SHP77 (cell line): ENCODE measurements around the gene SNAP25.

Experiments used
- DNase-seq, 2 experiments: peaks; one replicate each; lab custom pipeline; 2025; lab: John Stamatoyannopoulos, UW

SNAP25 gene

DNA sequence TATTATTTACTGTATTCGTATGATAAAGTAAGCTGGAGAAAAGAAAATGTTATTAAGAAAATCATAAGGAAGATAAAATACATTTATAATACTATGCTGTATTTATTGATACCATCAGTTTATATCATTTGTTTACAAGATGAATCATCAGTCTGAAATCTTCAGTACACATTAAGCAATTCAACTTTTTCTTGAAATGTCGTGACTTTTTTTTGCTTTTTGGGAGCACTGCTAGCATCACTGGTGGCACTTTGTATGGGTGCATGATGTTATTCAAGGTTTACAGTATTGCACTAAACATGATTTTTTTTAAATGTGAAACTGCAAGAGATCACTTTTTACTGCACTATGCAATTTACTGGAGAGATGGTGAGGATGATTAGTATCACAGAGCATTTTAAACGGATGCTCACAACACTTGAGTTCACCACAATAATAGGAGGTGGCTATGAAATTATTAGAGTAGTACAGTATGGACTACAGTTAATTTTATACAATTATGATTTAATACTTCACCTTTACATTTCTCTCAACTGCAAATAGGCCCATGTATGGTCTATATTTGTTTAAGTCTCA lies 85.9 kb downstream of the SNAP25 start:
- no peak for DNase-seq

DNA sequence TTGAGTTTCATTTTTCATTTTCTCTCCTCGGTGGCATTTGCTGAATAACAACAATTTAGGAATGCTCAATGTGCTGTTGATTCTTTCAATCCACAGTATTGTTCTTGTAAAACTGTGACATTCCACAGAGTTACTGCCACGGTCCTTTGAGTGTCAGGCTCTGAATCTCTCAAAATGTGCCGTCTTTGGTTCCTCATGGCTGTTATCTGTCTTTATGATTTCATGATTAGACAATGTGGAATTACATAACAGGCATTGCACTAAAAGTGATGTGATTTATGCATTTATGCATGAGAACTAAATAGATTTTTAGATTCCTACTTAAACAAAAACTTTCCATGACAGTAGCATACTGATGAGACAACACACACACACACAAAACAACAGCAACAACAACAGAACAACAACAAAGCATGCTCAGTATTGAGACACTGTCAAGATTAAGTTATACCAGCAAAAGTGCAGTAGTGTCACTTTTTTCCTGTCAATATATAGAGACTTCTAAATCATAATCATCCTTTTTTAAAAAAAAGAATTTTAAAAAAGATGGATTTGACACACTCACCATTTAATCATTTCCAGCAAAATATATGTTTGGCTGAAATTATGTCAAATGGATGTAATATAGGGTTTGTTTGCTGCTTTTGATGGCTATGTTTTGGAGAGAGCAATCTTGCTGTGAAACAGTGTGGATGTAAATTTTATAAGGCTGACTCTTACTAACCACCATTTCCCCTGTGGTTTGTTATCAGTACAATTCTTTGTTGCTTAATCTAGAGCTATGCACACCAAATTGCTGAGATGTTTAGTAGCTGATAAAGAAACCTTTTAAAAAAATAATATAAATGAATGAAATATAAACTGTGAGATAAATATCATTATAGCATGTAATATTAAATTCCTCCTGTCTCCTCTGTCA lies 88.1 kb downstream of the SNAP25 start:
- no peak for DNase-seq

- no peak for DNase-seq
These were observed 88.7 kb downstream of the SNAP25 start for GRCh38 chr20:10307359-10307735.

- DNase-seq, result no peak
These were observed 90.0 kb downstream of the SNAP25 start for GRCh38 chr20:10308652-10309051.

- DNase-seq, result no peak
These were observed 90.7 kb downstream of the SNAP25 start for GRCh38 chr20:10309326-10309725.

- no peak for DNase-seq
These were observed 93.5 kb downstream of the SNAP25 start for GRCh38 chr20:10312111-10312510.

DNA sequence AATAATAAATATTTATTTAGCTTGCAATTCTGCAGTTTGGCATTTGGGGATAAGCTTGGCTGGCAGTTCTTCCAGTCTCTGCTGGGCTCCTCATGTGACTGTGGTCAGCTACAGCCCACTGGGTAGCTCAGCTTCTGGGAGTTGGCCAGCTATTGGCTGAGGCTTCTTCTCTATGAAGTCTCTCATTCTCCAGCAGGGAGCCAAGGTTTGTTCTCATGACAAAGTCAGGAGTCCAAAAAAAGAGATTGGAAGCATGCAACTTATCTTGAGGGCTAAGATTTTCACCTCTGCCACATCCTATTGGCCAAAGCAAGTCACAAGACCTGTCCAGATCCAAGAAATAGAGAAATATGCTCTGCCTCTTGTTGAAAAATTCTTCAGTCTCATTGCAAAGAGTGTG lies 94.6 kb downstream of the SNAP25 start:
- no peak for DNase-seq

DNA sequence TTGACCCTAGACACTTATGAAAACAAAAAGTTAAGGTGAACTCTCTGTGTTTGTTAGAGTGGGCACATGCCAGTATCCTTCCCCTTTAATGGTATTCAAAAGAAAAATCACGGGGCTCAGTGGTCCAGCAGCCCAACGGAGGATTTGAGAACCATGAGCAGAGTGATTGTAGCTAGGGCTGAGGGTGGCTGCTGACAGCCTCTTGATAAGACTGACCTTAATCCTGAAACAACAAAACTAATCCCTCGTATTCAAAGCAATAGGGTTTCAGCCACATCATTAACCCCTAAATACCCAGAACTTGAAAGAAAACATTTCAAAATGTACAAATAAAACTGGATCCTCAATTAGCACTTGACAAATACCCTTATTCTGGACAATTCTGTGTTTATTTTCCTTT lies 95.1 kb downstream of the SNAP25 start:
- no peak for DNase-seq

GRCh38 chr20:10314198-10314597 lies 95.6 kb downstream of the SNAP25 start:
- DNase-seq, result no peak

DNA sequence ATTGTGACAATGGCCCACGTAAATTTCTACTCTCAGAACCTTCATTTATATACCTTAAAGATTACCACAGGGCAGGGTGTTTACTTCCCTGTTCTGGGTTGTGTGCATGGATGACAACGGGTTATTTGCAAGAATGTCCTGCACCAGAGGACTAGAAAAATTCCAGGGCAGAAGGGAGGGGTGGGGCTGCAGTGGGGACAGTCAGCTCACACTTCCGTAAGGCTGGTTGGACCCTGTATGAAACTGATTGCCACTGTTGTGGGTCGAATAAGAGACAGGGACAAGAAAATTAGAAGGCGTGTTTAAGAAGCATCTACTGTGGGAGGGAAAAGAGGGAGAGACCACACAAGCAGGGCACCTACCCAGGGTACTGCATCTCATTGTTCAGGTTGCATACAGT lies 96.5 kb downstream of the SNAP25 start:
- DNase-seq, result no peak

GRCh38 chr20:10316582-10316981 lies 98.0 kb downstream of the SNAP25 start:
- peak in 1 of 2 experiments; percentile 16 for DNase-seq

GRCh38 chr20:10318291-10319024 lies 99.8 kb downstream of the SNAP25 start:
- no peak for DNase-seq

DNA sequence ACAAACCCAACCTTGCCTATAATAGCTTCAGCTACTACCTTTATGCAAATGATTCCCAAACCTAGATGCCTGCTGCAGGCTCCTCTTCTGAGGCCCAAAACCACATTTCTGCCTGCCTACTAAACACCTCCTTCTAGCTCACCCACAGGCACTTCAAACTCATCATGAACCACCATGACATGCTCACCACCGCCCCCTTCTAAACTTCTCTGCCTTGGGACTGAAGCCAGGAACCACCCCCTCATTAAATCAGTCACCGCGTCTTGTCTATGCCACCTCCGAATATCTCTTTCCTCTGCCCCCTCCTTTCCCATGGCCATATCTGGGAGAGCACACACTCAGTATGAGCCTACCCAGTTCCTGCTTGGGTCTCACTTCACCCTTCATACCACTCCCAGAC lies 101.2 kb downstream of the SNAP25 start:
- DNase-seq, result no peak

- no peak for DNase-seq
These were observed 102.6 kb downstream of the SNAP25 start for GRCh38 chr20:10321138-10321717.

DNA sequence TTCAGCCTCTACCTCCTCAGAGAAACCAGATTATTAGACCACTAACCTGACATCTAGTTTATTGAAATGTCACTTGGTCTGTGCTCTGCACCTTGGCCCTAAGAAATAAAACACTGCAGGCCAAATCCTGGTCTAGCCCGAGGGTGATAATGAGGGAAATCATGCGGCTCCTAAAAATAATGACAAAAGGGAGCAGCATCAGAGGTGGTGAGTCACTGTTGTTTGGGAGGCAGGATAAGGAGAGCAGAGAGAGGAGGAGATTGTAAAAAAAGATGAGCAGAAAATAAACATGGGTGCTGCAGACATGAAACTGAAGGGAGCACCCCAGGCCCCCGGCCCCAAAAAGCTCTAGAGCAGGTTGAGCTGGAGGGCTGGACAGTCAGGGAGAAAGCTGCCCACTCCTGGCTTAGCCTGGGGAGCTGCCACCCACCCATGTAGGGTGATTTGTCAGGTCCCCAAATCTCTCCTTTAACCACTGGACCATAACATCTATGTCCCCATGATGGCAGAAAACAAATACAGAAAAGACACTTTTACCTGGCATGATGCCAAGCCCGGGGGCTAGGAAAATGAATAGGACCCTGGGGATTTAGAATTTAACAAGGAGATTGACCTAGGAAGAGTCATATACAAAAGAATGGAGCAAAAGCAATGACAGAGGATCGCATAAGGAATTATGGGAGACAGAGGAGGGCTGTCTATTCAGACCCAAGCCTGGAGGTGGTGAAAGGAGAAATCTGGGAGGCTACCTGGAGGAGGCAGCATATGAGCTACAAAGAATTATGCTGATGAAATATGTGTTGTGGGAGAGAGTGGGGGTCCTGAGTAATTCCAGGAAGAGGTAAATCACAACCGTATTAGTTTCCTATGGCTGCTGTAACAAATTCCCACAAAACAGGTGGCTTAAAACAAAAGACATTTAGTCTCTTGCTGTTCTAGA lies 103.7 kb downstream of the SNAP25 start:
- DNase-seq, result peak in 1 of 2 experiments; percentile 5

DNA sequence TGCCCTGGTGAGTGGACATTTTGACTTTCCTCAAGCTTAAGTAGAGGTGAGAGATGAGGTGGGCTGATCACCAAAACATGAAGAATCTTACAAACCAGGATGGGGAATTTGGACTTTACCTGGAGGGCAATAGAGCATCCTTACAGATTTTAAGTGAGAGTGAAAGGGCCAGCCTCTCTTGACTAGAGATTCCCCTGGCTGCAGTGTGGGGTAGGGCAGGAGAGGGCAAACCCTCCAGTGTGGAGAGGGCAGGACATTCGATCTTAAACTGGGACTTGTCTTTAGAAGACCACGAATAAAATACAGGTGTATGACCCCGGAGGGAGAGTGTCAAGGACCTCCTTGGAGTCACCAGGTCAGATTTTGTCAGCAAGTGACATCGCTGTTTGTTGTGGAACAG lies 105.1 kb downstream of the SNAP25 start:
- DNase-seq, result no peak

DNA sequence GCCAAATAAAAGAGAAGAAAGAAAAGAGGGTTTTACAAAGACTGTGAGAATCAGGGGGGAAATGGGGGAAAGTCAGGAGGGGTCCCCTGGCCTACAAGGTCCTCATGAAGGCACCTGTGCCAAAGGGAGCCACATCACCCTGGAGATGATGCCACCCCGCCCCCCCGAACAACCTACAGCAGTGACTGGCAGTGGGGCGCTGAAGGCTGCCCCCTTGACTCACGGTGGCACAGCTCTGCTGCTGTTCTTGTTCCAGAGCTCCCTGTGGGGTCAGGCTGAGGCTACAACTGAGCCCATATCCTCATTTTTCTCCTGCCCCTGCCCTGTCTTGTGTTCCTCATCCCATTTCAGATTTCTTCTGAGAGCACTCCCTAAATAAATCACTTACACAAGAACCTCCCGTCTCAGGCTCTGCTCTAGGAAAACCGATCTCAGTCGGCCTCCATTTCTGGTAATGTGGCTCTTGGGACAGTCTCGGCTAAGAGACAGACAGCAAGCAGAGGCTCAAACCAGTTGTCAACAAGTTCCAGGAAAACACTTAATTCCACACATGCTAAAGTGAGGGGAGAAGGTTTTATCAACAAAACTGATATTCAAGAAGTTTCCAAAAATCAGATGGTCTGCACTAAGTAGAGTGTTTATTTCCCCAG lies 105.7 kb downstream of the SNAP25 start:
- DNase-seq, result no peak

DNA sequence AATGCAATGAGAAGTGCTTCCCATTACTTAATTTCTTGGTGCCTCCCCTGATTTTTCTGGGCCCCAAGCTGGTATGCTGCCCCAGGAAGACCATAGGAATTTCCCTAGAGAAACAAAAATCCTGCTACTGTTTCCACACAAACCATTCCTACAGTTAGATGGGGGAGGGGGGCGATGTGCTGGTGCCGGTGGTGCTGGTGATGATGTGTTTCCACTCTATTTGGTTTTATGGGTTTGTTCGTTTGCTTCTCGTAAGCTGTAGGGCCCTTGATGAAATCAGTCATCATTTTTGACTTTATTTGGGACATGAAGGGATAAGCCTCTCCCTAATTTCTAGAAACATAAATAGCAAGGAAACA lies 110.2 kb downstream of the SNAP25 start:
- DNase-seq, result peak; percentile 38 to 43

- peak; percentile 47 to 70 for DNase-seq
These were observed 110.9 kb downstream of the SNAP25 start for GRCh38 chr20:10329387-10330005.

DNA sequence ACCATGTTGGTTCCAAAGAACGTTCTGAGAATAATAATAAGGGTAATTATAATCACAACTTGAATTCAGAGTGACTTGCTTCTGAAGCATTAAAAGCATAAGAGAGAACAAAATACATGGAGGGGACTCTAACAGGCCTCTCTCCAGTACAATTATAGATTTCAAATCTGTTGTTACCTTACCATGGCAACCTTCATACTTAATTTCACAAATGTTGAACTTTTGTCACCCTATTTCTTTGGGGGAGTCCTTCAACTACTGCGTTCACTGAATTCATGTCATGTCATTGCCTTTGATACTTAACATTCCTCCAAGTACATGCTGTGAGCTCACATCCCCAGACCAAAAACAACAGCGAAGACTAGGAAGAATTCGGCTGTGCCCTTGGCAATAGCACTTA lies 111.4 kb downstream of the SNAP25 start:
- DNase-seq, result no peak
